ENCODE data around the gene FCHSD2. TPM values are rescaled to one million over a fixed set of nuclear protein-coding genes. Genes with fewer than 3 reads are reported as not detected.

Gene FCHSD2
- polyA plus RNA-seq (ENCODE audit: insufficient read length in 3 of 3), result 10 to 100 TPM; 35.1 to 49.7 (median 44.9) TPM
- long read RNA-seq, donor 1, partial matches to known transcripts, result 5 of 6 reads
- long read RNA-seq, donor 1, other reads (novel, unspliced or antisense), result 0 of 6 reads
- long read RNA-seq, donor 2, result 0 reads
- long read RNA-seq, donor 3, partial matches to known transcripts, result 0 of 3 reads
- long read RNA-seq, donor 3, other reads (novel, unspliced or antisense), result 0 of 3 reads
- long read RNA-seq, donor 4, partial matches to known transcripts, result 0 of 3 reads
- long read RNA-seq, donor 4, other reads (novel, unspliced or antisense), result 0 of 3 reads
- long read RNA-seq, donor 5, result 0 reads
- long read RNA-seq, donor 6, partial matches to known transcripts, result 7 of 9 reads
- long read RNA-seq, donor 6, other reads (novel, unspliced or antisense), result 0 of 9 reads
- long read RNA-seq, donor 7, result 0 reads
- long read RNA-seq, donor 8, result 0 reads
- long read RNA-seq, donor 9, result 0 reads
- long read RNA-seq, donor 10, partial matches to known transcripts, result 0 of 2 reads
- long read RNA-seq, donor 10, other reads (novel, unspliced or antisense), result 0 of 2 reads
- long read RNA-seq, donor 11, partial matches to known transcripts, result 0 of 1 reads
- long read RNA-seq, donor 11, other reads (novel, unspliced or antisense), result 0 of 1 reads
- long read RNA-seq, donor 12, partial matches to known transcripts, result 0 of 1 reads
- long read RNA-seq, donor 12, other reads (novel, unspliced or antisense), result 0 of 1 reads
- long read RNA-seq, donor 13, result 0 reads
- long read RNA-seq, donor 14, result 0 reads
- long read RNA-seq, donor 15, partial matches to known transcripts, result 0 of 1 reads
- long read RNA-seq, donor 15, other reads (novel, unspliced or antisense), result 0 of 1 reads
- long read RNA-seq, donor 16, partial matches to known transcripts, result 0 of 3 reads
- long read RNA-seq, donor 16, other reads (novel, unspliced or antisense), result 0 of 3 reads

- DNase-seq (ENCODE audit: extremely low read depth in 1 of 11, low read depth in 9 of 11, low spot score in 4 of 11), result no peak
Observed at GRCh38 chr11:73142128-73142377, at the start of gene FCHSD2. Gene FCHSD2, minus strand, starts transcription at chr11:73142318. Its CDS starts 441 bp downstream, at chr11:73141877.

DNA sequence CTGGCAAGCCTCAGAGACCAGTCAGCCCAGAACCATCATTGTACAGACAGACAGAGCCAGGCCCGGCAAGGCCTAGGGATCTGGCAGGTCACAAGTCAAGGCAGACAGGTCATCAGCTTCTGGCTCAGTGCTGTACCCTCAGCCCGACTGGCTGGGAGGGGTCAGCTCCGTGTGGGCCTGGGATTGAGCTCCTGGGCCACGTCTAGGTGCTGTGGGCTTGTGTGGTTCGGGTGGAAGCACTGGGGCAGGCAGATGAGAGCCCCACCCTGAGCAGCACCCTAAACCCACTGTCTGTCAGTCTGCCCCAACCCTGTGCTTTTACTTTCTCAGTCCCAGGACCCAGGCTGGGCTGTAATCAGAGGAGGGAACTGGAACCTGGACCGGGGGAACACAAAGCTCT lies 49.0 kb upstream of the FCHSD2 start:
- no peak for DNase-seq (ENCODE audit: extremely low read depth in 1 of 11, low read depth in 9 of 11, low spot score in 4 of 11)

DNA sequence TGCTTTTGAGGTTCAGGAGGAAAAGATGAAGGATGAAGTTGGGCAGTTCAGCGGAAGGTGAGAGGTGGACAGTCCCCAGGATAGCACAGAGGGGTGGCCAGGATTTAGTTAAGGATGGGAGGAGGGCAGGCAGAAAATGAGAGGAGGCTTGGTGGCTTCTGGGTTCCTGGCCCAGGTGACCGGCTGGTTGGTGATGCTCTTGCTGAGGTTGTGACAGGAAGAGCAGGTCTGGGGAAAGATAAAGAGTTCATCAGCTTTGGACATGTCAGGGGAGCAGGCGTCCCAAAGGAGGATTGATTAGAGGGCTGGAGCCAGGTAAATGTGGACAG lies 48.4 kb upstream of the FCHSD2 start:
- DNase-seq (ENCODE audit: extremely low read depth in 1 of 11, low read depth in 9 of 11, low spot score in 4 of 11), result no peak

DNA sequence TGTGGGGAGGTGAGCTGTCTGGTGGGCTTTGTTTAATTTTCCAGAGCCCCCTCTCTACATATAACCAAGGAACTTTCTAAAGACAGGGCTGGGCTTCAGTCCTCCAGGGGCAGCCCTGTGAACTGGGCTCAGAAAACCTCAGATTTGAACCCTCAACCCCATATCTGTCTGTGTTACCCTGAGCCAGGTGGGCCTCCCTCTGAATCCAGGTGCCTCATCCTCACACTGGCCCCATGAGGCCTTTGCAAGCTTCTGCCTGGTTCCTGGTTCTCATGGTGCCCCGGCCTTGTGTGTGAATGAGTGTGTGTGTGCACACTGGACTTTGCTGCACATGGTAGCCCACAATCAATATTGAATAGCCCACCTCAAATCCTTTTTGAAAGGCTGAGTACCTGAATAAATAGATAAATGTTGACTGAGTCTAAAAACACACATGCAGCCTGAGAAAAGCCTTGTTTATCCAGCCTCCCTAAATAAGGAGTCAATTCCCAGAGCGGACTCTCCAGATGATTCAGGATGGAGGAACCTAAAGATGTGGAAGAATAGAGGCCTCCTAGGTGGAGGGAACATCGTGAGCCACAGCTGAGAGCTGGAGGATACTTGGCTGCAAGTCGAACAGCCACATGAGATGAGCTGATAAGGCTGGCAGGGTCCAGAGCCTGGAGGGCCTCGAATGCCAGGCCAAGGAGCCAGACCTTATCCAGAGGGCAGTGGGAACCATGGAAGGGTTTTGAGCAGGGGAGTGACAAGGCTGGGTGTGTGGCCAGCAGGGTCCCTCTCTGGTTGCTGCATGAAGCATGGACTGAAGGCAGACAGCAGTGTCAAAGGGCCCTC lies 47.8 kb upstream of the FCHSD2 start:
- DNase-seq (ENCODE audit: extremely low read depth in 1 of 11, low read depth in 9 of 11, low spot score in 4 of 11), result no peak

DNA sequence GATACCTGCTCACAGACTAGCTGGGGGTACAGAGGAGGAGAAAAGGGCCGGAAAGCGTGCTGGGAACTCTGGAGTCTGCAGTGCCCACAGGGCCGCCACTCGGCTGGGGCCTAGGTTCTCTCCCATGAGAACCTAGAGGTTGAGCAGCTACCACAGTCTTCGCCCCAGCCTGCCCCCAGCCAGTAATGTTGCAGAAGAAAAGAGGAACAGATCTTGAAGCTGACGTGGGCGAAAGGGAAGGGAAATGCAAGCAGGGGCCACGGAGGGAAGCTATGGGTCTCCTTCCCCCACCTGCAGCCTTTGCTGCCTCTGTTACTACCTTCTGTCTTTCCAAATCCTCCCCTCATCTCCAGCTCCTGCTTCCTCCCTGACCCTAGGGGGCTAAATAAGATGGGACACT lies 47.2 kb upstream of the FCHSD2 start:
- DNase-seq (ENCODE audit: extremely low read depth in 1 of 11, low read depth in 9 of 11, low spot score in 4 of 11), result no peak

DNA sequence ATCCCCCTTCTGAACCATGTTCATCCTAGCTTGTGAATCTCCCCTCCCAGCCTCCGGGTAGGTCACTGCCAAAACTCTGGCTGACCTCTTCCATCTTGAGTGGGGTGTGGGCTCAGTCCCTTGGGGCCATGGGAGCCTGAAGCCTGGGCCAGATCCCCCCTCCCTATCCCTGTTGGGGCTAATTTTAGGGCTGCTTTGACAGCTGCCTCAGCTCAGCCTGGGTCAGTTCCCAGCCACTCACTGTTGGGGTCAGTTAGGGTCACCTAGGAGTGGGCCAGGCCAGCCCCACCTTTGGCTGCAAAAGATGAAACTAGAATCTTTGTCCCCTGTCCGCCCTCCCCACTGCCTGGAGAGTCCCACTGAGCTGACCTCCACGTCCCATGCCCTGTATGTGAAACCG lies 46.2 kb upstream of the FCHSD2 start:
- DNase-seq (ENCODE audit: extremely low read depth in 1 of 11, low read depth in 9 of 11, low spot score in 4 of 11), result no peak

DNA sequence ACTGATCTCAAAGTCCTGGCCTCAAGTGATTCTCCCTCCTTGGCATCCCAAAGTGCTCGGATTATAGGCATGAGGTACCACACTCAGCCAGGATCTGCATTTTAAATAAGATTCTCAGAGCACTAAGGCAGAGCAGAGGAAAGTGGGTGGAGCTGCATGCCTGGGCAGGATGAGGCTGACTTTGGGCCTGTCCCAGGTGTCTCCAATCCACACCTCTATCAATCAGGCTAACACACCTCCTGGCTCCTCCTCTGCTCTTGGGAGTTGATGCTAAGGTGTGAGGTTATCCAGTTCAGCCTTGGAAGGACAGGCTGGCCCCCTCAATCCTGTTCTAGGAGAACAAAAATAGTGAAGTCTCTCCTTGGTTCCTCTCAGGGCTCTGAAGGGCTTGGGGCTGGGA lies 45.7 kb upstream of the FCHSD2 start:
- no peak for DNase-seq (ENCODE audit: extremely low read depth in 1 of 11, low read depth in 9 of 11, low spot score in 4 of 11)

GRCh38 chr11:73186886-73187285 lies 44.8 kb upstream of the FCHSD2 start:
- DNase-seq (ENCODE audit: extremely low read depth in 1 of 11, low read depth in 9 of 11, low spot score in 4 of 11), result no peak

- DNase-seq (ENCODE audit: extremely low read depth in 1 of 11, low read depth in 9 of 11, low spot score in 4 of 11), result no peak
Observed at GRCh38 chr11:73186294-73186850, 44.3 kb upstream of the FCHSD2 start.

DNA sequence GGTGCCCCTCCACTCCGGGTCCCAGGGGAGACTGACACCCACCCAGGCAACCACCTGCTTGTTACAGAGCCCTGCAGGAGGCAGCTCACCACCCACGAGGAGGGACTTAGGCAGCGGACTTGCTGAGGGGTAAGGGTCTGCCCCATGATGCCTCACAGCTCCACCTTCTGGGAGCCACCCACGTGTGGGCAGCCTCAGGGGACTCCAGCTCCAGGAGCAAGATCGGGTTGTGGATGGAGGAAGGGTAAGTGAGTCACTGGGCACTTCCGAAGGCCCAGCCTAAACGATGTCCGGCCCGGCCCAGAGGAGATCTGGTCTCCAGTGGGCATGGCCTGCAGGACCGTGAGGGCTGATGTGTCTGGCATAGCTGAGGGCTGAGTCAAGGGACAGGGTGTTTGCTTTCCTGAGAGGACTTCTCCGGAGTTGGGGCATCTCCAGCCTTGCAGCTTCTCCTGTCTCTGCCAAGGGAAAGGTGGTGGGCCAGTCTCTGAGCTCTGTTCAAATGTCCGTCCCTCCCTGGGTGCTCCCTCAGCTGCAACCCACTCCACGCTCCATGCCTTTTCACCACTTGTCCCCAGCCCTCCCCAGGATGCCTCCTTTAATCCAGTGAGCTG lies 43.7 kb upstream of the FCHSD2 start:
- DNase-seq (ENCODE audit: extremely low read depth in 1 of 11, low read depth in 9 of 11, low spot score in 4 of 11), result no peak

GRCh38 chr11:73184953-73185671 lies 43.0 kb upstream of the FCHSD2 start:
- DNase-seq (ENCODE audit: extremely low read depth in 1 of 11, low read depth in 9 of 11, low spot score in 4 of 11), result peak in 7 of 11 donors; percentile 29 to 43 (median 36)

DNA sequence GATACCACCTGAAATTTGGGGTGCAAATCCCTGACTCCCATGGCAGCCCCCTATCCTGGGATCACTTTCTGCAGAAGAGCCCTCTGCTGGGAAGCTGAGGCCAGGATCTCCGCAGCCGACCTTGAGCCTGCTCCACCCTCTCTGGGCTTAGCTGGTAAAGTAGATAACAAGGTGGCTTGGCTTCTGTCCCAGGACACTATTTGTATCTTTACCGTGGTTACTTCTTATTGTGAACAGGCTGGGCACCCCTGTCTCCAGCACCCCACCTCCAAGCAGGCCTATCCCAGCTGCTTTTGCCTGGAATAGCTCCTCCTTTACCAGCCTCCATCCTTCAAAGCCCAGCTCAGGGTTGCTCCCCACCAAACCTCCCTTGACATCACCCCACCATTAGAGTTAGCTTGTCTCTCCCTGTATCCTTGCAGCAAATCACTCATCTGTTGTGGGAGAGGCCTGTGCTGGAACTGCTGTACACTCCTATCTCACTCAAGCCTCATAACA lies 40.8 kb upstream of the FCHSD2 start:
- DNase-seq (ENCODE audit: extremely low read depth in 1 of 11, low read depth in 9 of 11, low spot score in 4 of 11), result no peak

GRCh38 chr11:73178681-73179080 lies 36.6 kb upstream of the FCHSD2 start:
- DNase-seq (ENCODE audit: extremely low read depth in 1 of 11, low read depth in 9 of 11, low spot score in 4 of 11), result no peak

GRCh38 chr11:73177778-73178539 lies 35.8 kb upstream of the FCHSD2 start:
- DNase-seq (ENCODE audit: extremely low read depth in 1 of 11, low read depth in 9 of 11, low spot score in 4 of 11), result peak in 8 of 11 donors; percentile 34 to 62 (median 50)

- no peak for DNase-seq (ENCODE audit: extremely low read depth in 1 of 11, low read depth in 9 of 11, low spot score in 4 of 11)
Observed at GRCh38 chr11:73177380-73177777, 35.3 kb upstream of the FCHSD2 start.

GRCh38 chr11:73176874-73177155 lies 34.7 kb upstream of the FCHSD2 start:
- no peak for DNase-seq (ENCODE audit: extremely low read depth in 1 of 11, low read depth in 9 of 11, low spot score in 4 of 11)

GRCh38 chr11:73176145-73176873 lies 34.2 kb upstream of the FCHSD2 start:
- DNase-seq (ENCODE audit: extremely low read depth in 1 of 11, low read depth in 9 of 11, low spot score in 4 of 11), result no peak
